SK-N-SH treated with all-trans-retinoic acid at 6 μM for 48 hours (cell line): ENCODE measurements around the gene SARDH.

Experiments
- ARNTL ChIP-seq: fragments of 450-650 bp; formaldehyde crosslinking; IDR thresholded peaks from 2 replicates; pipeline ENCODE4 v1.5.0; 2020; ENCODE audit warnings: low read depth, mild to moderate bottlenecking, moderate library complexity, borderline replicate concordance
- ISL1 ChIP-seq: fragments of 250-450 bp; sonication (Bioruptor Pico); IDR thresholded peaks from 2 replicates; pipeline ENCODE4 v2.1.2; 2022; ENCODE audit warnings: mild to moderate bottlenecking, moderate library complexity
- ZFP3 ChIP-seq: fragments of 250-450 bp; sonication (Bioruptor Pico); IDR thresholded peaks from 2 replicates; pipeline ENCODE4 v1.5.0; 2020; ENCODE audit warnings: mild to moderate bottlenecking, moderate library complexity
- TF ChIP-seq, protein P1 (sequence below): fragments of 250-450 bp; sonication (Bioruptor Pico); IDR thresholded peaks from 2 replicates; pipeline ENCODE4 v1.5.1; 2021; ENCODE audit warnings: mild to moderate bottlenecking, moderate library complexity

DNA sequence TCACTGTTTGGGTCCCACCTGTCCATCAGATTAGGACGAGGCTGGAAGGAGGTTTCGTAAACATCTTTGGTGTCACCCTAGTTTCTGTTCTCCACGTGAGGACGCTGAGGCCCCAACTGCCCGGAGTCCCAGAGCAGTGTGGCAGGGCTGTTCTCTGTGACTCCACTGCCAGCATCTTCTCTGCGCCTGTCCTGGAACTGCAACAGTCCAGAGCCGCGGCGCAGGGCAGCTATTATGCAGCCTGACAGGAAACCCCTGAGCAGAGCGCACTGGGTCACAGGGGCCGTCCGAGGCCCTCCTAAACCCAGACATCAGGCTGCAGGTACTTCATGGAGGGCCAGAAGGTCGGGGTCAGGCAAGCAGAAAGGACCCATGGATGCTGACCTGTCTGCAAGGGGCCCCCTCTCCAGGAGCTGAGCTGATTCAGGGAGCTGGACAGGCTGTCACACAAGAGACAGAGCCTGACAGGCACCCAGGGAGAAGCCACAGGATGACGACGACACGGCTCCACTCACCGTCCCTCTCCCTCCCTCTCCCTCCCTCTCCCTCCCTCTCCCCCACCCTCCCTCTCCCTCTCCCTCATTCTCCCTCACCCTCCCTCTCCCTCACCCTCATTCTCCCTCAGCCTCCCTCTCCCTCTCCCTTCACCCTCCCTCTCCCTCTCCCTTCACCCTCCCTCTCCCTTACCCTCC lies 70.2 kb downstream of the SARDH start:
- TF ChIP-seq ZFP3 (CRISPR knock-in tag) (no peak), ISL1 (CRISPR knock-in tag) (no peak), ARNTL (CRISPR knock-in tag) (no peak)
- TF ChIP-seq, protein P1, sequence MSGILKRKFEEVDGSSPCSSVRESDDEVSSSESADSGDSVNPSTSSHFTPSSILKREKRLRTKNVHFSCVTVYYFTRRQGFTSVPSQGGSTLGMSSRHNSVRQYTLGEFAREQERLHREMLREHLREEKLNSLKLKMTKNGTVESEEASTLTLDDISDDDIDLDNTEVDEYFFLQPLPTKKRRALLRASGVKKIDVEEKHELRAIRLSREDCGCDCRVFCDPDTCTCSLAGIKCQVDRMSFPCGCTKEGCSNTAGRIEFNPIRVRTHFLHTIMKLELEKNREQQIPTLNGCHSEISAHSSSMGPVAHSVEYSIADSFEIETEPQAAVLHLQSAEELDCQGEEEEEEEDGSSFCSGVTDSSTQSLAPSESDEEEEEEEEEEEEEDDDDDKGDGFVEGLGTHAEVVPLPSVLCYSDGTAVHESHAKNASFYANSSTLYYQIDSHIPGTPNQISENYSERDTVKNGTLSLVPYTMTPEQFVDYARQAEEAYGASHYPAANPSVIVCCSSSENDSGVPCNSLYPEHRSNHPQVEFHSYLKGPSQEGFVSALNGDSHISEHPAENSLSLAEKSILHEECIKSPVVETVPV, result no peak
